Naive thymus-derived CD8-positive, alpha-beta T cell (primary cell): ENCODE measurements around the gene CERS6. TPM values are rescaled to one million over a fixed set of nuclear protein-coding genes. Genes with fewer than 3 reads are reported as not detected.
A peak's percentile ranks its signal among the peaks of the same experiment; 100 is the strongest.

Experiments
- ATAC-seq, 2 donors: fragments of 150-1000 bp; cut with Tn5 transposase in 1 of 2; sonication (Bioruptor Pico), chemical (Tn5 transposase) in 1 of 2; 1 replicate in 1 of 2; 2 replicates in 1 of 2; pipeline ENCODE4 v1.10.0; 2021; ENCODE audit warnings: mild to moderate bottlenecking in 2 of 2, moderate library complexity in 2 of 2
- POLR2A ChIA-PET: fragments of 350-600 bp; sonication (Branson Sonifier 250); formaldehyde crosslinking; loops from one replicate; lab custom pipeline; 2021; ENCODE audit warnings: antibody characterized with exemption; lab: Charles Lee
- DNase-seq, 10 donors: peaks; one replicate each; pipeline versions ENCODE4 v3.0.0 to v3.0.0-alpha.2; 2020 to 2022
- H3K27ac Mint-ChIP-seq, 10 donors: one replicate each; pipeline ENCODE4 v1.8.0; 2020 to 2022; ENCODE audit warnings: mild to moderate bottlenecking in 10 of 10, mixed read lengths in 10 of 10, moderate library complexity in 4 of 10, inconsistent platforms in 1 of 10
- H3K27me3 Mint-ChIP-seq, 5 donors: one replicate each; pipeline ENCODE4 v1.8.0; 2021 to 2022; ENCODE audit warnings: mixed read lengths in 5 of 5
- H3K36me3 Mint-ChIP-seq, 3 donors: one replicate each; pipeline ENCODE4 v1.8.0; 2020 to 2022; ENCODE audit warnings: mixed read lengths in 3 of 3, mild to moderate bottlenecking in 2 of 3, inconsistent platforms in 1 of 3
- H3K4me1 Mint-ChIP-seq, 4 donors: one replicate each; pipeline ENCODE4 v1.8.0; 2021 to 2022; ENCODE audit warnings: mixed read lengths in 4 of 4
- H3K4me3 Mint-ChIP-seq, 10 donors: one replicate each; pipeline ENCODE4 v1.8.0; 2020 to 2022; ENCODE audit warnings: mild to moderate bottlenecking in 10 of 10, mixed read lengths in 10 of 10, moderate library complexity in 6 of 10, inconsistent platforms in 1 of 10
- H3K9me3 Mint-ChIP-seq, 9 donors: one replicate each; pipeline ENCODE4 v1.8.0; 2020 to 2022; ENCODE audit warnings: mixed read lengths in 9 of 9, mild to moderate bottlenecking in 3 of 9, inconsistent platforms in 1 of 9, moderate library complexity in 1 of 9
- polyA plus RNA-seq, 3 donors: library from polyadenylated mRNA; unstranded; fragments of 300-500 nt; fragmentation: Illumina TruSeq; gene quantifications; one replicate each; pipeline ENCODE4 v1.2.3, GENCODE V29; 2021
- total RNA-seq, 8 experiments: library from RNA in 2 of 8; stranded (reverse) in 2 of 8; gene quantifications; one replicate each; pipeline ENCODE4 v1.2.3 and lab custom pipeline; 2021 to 2026

CERS6 gene
- total and polyA plus RNA-seq, 5 experiments from 2014 or later = 9.5 to 29.3 (median 17.4) TPM

DNA sequence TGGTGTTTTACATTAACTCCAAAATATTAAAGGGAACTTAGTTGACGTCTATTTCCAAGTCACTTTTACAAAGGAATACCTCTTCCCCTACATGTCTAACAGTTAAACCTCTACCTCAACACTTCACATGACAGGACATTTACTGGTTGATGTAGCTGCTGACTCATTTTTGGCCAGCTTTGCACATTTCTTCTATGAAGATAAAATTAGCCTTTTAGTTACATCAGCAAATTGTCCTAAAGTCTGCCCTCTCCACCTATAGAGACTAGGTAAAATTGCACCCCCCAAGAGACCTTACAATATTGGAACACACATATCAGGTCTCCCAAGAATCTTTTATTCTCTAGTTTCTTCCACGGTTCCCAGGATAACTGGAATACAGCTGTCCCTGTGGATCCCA lies 10.1 kb upstream of the CERS6 start:
- peaks cover 27 to 57% (median 46%) of the 10 kb centered on the region in 4 donors for H3K4me1 Mint-ChIP-seq
- DNase-seq (no peak), ATAC-seq (no peak)
- no peak overlapping the region for H3K4me3 Mint-ChIP-seq
- H3K27me3 Mint-ChIP-seq = no peaks in the 10 kb centered on the region
- POLR2A ChIA-PET = interaction anchor here (0.7 to 2.5 kb wide), 3 partner anchors 10 to 14 kb away, joined by 6 to 9 read pairs (median 7); no protein-coding TSS in a partner anchor
- H3K27ac Mint-ChIP-seq = no peak overlapping the region
- H3K36me3 Mint-ChIP-seq = peaks cover 0 to 4% (median 3%) of the 10 kb centered on the region in 3 donors
- peaks cover 0 to 9% (median 0%) of the 10 kb centered on the region in 9 donors for H3K9me3 Mint-ChIP-seq

GRCh38 chr2:168448980-168449379 lies 7.1 kb upstream of the CERS6 start:
- Mint-ChIP-seq H3K27ac (peak overlapping the region in 8 of 10 donors; percentile 52 to 91 (median 79)), H3K36me3 (peaks cover 0 to 4% (median 3%) of the 10 kb centered on the region in 3 donors), H3K9me3 (peaks cover 0 to 9% (median 0%) of the 10 kb centered on the region in 9 donors), H3K27me3 (no peaks in the 10 kb centered on the region), H3K4me1 (peaks cover 25 to 51% (median 44%) of the 10 kb centered on the region in 4 donors), H3K4me3 (peak overlapping the region in 1 of 10 donors; percentile 20)
- ATAC-seq (no peak), DNase-seq (no peak)
- POLR2A ChIA-PET = no interaction called here

DNA sequence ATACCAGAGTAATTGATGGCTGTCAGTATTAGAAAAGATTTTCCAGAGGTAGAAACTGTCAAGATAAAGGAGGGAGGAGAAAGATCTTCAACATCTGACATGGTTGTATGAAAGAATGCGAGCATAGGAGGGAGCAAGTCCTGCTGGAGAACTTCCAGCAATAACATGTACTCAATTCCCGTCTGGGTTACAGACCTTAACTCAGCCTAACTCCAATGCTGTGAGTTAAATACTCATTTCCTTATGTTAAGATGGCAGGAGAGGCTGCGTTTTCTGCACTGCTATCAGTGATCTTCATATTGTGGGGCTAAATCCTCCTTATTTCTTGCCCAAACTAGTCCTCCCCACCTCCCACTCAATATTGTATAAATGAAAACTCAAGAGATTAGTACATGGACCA lies 6.7 kb upstream of the CERS6 start:
- peak overlapping the region in 1 of 10 donors; percentile 20 for H3K4me3 Mint-ChIP-seq
- H3K9me3 Mint-ChIP-seq = peaks cover 0 to 8% (median 0%) of the 10 kb centered on the region in 9 donors
- POLR2A ChIA-PET = no interaction called here
- H3K27me3 Mint-ChIP-seq = no peaks in the 10 kb centered on the region
- H3K27ac Mint-ChIP-seq = peak overlapping the region in 9 of 10 donors; percentile 52 to 91 (median 77)
- H3K4me1 Mint-ChIP-seq = peaks cover 23 to 48% (median 40%) of the 10 kb centered on the region in 4 donors
- peaks cover 0 to 4% (median 3%) of the 10 kb centered on the region in 3 donors for H3K36me3 Mint-ChIP-seq
- ATAC-seq (no peak), DNase-seq (no peak)

- Mint-ChIP-seq H3K9me3 (peaks cover 0 to 4% (median 0%) of the 10 kb centered on the region in 9 donors), H3K27me3 (no peaks in the 10 kb centered on the region), H3K4me1 (peaks cover 23 to 48% (median 39%) of the 10 kb centered on the region in 4 donors), H3K27ac (peak overlapping the region; percentile 8 to 91 (median 74)), H3K36me3 (peaks cover 0 to 4% (median 3%) of the 10 kb centered on the region in 3 donors), H3K4me3 (peak overlapping the region; percentile 0 to 67 (median 38))
- POLR2A ChIA-PET = interaction anchor here (0.6 to 1.9 kb wide), 6 partner anchors 10 to 1249 kb away, joined by 3 to 12 read pairs (median 6); no protein-coding TSS in a partner anchor
- peak; percentile 89 to 90 for ATAC-seq
- peak in 4 of 10 donors; percentile 27 to 62 (median 45) for DNase-seq
Measured at GRCh38 chr2:168450171-168450570, 5.9 kb upstream of the CERS6 start.

DNA sequence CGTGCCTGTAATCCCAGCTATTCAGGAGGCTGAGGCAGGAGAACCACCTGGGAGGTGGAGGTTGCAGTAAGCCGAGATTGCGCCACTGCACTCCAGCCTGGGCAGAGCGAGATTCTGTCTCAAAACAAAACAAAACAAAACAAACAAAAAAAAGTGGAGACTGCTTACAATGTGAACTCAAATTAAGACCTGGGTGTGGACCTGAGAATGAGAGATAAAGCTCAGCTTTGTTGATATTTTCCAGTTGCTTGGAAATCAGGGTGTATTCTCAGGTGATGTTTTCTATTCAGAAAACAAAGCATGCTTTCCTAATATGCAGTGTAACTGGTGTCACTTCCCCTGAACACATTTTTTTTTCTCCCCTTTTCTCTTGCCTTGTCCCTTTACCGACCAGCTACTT lies 5.3 kb upstream of the CERS6 start:
- H3K9me3 Mint-ChIP-seq = peaks cover 0 to 4% (median 0%) of the 10 kb centered on the region in 9 donors
- H3K4me3 Mint-ChIP-seq = peak overlapping the region in 5 of 10 donors; percentile 10 to 47 (median 46)
- peak overlapping the region; percentile 8 to 91 (median 74) for H3K27ac Mint-ChIP-seq
- peaks cover 23 to 48% (median 39%) of the 10 kb centered on the region in 4 donors for H3K4me1 Mint-ChIP-seq
- ATAC-seq (peak; percentile 9 to 13), DNase-seq (no peak)
- POLR2A ChIA-PET = interaction anchor here (1.0 to 1.9 kb wide), 6 partner anchors 11 to 94 kb away, joined by 3 to 9 read pairs (median 4); no protein-coding TSS in a partner anchor
- peaks cover 0 to 4% (median 3%) of the 10 kb centered on the region in 3 donors for H3K36me3 Mint-ChIP-seq
- no peaks in the 10 kb centered on the region for H3K27me3 Mint-ChIP-seq

DNA sequence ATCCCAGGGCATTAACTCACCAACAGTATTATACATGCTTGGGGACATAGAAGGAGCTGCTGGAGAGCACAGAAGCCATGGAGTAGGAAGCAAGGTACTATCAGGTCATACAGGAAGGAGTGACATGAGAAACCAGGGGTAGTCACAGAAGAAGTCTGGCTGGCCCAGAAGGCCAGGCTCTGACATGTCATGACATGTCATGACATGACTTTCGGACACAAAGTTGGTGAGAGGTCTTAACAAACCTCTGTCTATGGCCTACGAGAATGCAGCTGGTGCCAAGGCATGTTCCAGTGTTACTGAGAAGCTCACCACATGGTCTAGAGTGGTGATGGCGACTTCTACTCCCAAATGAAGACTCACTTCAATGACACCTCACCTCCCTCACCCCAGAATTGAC lies 3.3 kb upstream of the CERS6 start:
- H3K9me3 Mint-ChIP-seq = peaks cover 0 to 2% (median 0%) of the 10 kb centered on the region in 9 donors
- no peak overlapping the region for H3K4me3 Mint-ChIP-seq
- DNase-seq (no peak), ATAC-seq (no peak)
- no peaks in the 10 kb centered on the region for H3K36me3 Mint-ChIP-seq
- H3K27ac Mint-ChIP-seq = no peak overlapping the region
- peaks cover 17 to 40% (median 35%) of the 10 kb centered on the region in 4 donors for H3K4me1 Mint-ChIP-seq
- POLR2A ChIA-PET = no interaction called here
- H3K27me3 Mint-ChIP-seq = no peaks in the 10 kb centered on the region

DNA sequence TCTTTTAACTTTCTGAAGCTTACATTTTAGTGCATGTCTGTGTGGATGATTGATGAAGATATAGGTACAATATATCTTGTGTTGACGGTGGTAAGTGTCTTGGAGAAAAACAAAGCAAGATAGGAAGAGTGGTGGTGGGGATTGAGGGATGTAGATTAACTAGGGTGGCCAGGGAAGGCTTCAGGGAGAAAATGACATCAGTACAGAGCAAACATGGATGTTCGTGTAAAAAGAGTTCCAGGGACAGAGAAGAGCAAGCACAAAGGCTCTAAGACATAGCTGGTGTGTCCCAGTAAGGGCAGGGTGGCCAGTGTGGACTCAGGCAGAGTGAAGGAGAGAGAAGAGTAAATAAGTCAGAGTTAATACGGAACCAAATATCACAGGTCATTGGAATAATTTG lies 2.7 kb upstream of the CERS6 start:
- DNase-seq (no peak), ATAC-seq (no peak)
- no peak overlapping the region for H3K4me3 Mint-ChIP-seq
- peaks cover 15 to 42% (median 39%) of the 10 kb centered on the region in 4 donors for H3K4me1 Mint-ChIP-seq
- no peaks in the 10 kb centered on the region for H3K36me3 Mint-ChIP-seq
- peaks cover 0 to 2% (median 0%) of the 10 kb centered on the region in 9 donors for H3K9me3 Mint-ChIP-seq
- POLR2A ChIA-PET = interaction anchor here (0.6 kb wide), 1 partner anchor 1039 kb away, joined by 3 read pairs; no protein-coding TSS in a partner anchor
- H3K27me3 Mint-ChIP-seq = no peaks in the 10 kb centered on the region
- H3K27ac Mint-ChIP-seq = no peak overlapping the region

DNA sequence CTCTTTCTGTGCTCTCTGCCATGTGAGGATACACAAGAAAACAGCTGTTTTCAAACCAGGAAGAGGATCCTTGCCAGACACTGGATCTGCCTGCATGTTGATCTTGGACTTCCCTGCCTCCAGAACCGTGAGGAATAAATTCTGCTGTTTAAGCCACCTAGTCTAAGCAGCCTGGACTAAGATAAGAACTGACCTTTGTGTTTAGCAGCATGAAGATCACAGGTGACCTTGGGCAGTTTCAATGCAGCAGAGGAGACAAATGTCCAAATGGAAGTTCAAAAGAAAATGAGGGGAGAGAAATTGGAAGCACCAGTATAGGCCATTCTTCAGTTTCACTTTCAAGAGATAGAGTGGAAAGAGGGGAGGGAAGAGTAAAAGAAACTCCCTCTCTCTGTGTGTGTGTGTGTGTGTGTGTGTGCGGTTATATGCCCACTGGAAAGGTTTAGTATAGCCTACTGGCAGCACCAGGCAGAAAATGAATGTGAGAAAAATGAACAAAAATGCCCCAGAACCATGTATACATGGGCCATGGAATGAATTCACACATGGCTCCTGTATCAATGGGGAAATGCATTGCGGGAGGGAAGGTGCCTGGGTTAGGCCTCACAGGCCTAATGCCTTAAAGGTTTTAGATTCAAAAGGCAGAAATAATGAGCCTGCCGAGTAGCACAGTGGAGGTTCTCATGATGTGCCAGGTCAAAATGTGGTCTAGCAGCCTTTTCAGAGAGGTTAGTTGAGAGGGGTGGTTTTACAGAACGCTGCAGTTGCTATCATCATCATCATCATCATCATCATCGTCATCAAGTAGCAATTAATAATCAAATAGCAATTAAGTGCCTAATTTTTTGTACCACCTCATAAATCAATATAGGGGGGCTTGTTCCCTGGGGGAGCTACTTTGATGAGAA lies 1.1 kb upstream of the CERS6 start:
- no peaks in the 10 kb centered on the region for H3K36me3 Mint-ChIP-seq
- H3K27ac Mint-ChIP-seq = no peak overlapping the region
- ATAC-seq (no peak), DNase-seq (no peak)
- no peaks in the 10 kb centered on the region for H3K27me3 Mint-ChIP-seq
- POLR2A ChIA-PET = interaction anchor here (0.7 to 2.1 kb wide), 9 partner anchors 12 to 128 kb away, joined by 3 to 9 read pairs (median 3); no protein-coding TSS in a partner anchor
- peaks cover 16 to 42% (median 41%) of the 10 kb centered on the region in 4 donors for H3K4me1 Mint-ChIP-seq
- H3K4me3 Mint-ChIP-seq = no peak overlapping the region
- peaks cover 0 to 2% (median 0%) of the 10 kb centered on the region in 9 donors for H3K9me3 Mint-ChIP-seq

DNA sequence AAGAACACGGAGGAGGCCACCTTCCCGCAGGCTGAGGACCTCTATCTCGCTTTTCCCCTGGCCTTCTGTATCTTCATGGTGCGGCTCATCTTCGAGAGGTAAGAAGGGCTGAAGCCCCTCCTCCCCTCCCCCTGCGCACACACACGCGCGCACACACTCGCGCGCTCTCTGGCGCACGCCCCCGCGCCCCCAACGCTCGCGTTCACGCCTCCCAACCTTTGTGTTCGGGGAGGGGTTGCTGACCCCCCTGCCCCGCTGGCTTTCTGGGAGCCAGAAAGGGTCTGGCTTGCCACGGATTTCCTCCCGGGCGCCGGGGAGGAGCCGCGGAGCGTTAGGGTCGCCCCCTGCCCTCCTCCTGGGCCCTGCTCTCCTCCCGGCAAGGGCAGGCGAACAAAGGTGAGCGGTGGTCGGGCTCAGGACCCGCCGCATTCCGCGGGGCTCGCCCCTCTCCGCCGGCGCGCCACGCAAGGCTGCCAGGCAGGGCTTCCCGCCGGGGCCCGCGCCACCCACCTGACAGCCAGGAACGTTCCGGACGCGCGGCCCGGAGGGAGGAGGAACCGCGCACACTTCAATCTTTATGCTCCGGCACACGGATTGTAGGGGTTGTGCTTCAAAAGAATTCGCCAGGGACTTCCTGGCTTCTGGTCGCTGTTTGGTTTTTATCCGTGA lies 583 bp downstream of the CERS6 start:
- Mint-ChIP-seq H3K27ac (peak overlapping the region in 9 of 10 donors; percentile 52 to 92 (median 84)), H3K9me3 (no peaks in the 10 kb centered on the region), H3K4me3 (peak overlapping the region in 3 of 10 donors; percentile 93 to 95 (median 94)), H3K27me3 (no peaks in the 10 kb centered on the region), H3K36me3 (no peaks in the 10 kb centered on the region), H3K4me1 (peaks cover 24 to 44% (median 43%) of the 10 kb centered on the region in 4 donors)
- DNase-seq (peak in 8 of 10 donors; percentile 20 to 56 (median 42)), ATAC-seq (peak; percentile 56 to 69)
- POLR2A ChIA-PET = interaction anchor here (0.8 to 2.1 kb wide), 10 partner anchors 8 to 110 kb away, joined by 3 to 9 read pairs (median 4); no protein-coding TSS in a partner anchor

DNA sequence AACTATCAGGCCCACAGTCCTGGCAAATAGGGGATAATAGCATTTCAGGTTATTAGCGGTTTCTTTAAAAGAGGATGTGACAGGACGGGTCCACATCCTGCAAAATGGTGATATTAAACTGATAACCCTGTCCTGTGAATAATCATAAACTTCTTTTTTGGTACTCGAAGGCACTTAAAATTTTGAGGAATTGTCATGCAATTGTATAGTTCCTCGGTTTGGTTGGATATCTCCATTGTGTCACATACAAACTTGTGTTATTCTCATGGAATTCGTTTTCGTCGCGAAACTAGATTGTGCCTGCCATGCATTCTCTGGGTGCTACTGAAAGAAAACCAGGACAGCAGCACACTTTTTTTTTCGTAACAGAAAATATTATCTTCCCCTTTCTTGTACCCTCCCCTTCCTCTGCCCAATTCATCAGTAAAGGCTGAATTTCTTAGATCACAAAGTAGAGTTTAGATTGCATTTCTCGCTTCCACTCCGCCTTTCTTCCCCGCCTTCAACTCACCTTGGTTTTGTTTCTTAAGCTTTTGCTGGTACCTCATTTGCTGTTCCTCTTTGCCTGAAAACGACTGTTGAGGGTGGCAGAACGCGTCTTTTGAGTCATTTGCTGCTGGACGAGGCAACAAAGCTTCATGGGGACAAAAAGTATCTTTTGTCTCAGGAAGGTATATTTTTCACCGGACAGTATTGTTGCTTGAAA lies 1.3 kb downstream of the CERS6 start:
- POLR2A ChIA-PET = interaction anchor here (0.7 to 1.6 kb wide), 3 partner anchors 9 to 35 kb away, joined by 3 to 5 read pairs (median 3); no protein-coding TSS in a partner anchor
- H3K27me3 Mint-ChIP-seq = no peaks in the 10 kb centered on the region
- no peaks in the 10 kb centered on the region for H3K9me3 Mint-ChIP-seq
- H3K4me3 Mint-ChIP-seq = peak overlapping the region in 3 of 10 donors; percentile 93 to 95 (median 94)
- peak in 1 of 2 donors; percentile 5 for ATAC-seq
- peak overlapping the region in 9 of 10 donors; percentile 42 to 92 (median 84) for H3K27ac Mint-ChIP-seq
- H3K4me1 Mint-ChIP-seq = peaks cover 25 to 50% (median 48%) of the 10 kb centered on the region in 4 donors
- no peaks in the 10 kb centered on the region for H3K36me3 Mint-ChIP-seq
- peak in 1 of 10 donors; percentile 6 for DNase-seq

- H3K27ac Mint-ChIP-seq = peak overlapping the region in 7 of 10 donors; percentile 9 to 92 (median 84)
- H3K9me3 Mint-ChIP-seq = no peaks in the 10 kb centered on the region
- peaks cover 25 to 54% (median 49%) of the 10 kb centered on the region in 4 donors for H3K4me1 Mint-ChIP-seq
- ATAC-seq (no peak), DNase-seq (no peak)
- H3K27me3 Mint-ChIP-seq = no peaks in the 10 kb centered on the region
- H3K4me3 Mint-ChIP-seq = peak overlapping the region in 3 of 10 donors; percentile 93 to 95 (median 94)
- no peaks in the 10 kb centered on the region for H3K36me3 Mint-ChIP-seq
- POLR2A ChIA-PET = interaction anchor here (0.7 to 1.6 kb wide), 3 partner anchors 8 to 35 kb away, joined by 3 to 5 read pairs (median 3); no protein-coding TSS in a partner anchor
Measured at GRCh38 chr2:168458139-168458538, 2.1 kb downstream of the CERS6 start.
